Stimulated activated CD4-positive, alpha-beta T cell treated with anti-CD3 and anti-CD28 coated beads, Interleukin-1b, Interleukin-23, amount 100 ng/mL, for 1 hour (primary cell): Measurements from ENCODE around the gene MKX.

Source experiments
- DNase-seq, 2 donors: peaks; one replicate each; pipeline ENCODE4 v3.0.0-alpha.2; 2020; ENCODE audit warnings: low read depth in 2 of 2

MKX gene

GRCh38 chr10:27742195-27743011, 3.2 kb downstream of the MKX start:
- peak; percentile 38 to 72 for DNase-seq

- DNase-seq, result no peak
Observed at GRCh38 chr10:27741173-27742091, 4.2 kb downstream of the MKX start.

GRCh38 chr10:27736396-27736795, 9.2 kb downstream of the MKX start:
- DNase-seq, result no peak

- DNase-seq, result no peak
Observed at GRCh38 chr10:27730041-27730440, 15.6 kb downstream of the MKX start.

GRCh38 chr10:27728338-27728737, 17.3 kb downstream of the MKX start:
- DNase-seq, result no peak

- no peak for DNase-seq
Observed at GRCh38 chr10:27724287-27724686, 21.3 kb downstream of the MKX start.

- DNase-seq, result no peak
Observed at GRCh38 chr10:27723436-27723835, 22.2 kb downstream of the MKX start.

GRCh38 chr10:27720529-27720928, 25.1 kb downstream of the MKX start:
- DNase-seq, result no peak

- no peak for DNase-seq
Observed at GRCh38 chr10:27719052-27719451, 26.6 kb downstream of the MKX start.

- DNase-seq, result no peak
Observed at GRCh38 chr10:27717861-27718260, 27.8 kb downstream of the MKX start.

GRCh38 chr10:27717224-27717623, 28.4 kb downstream of the MKX start:
- DNase-seq, result no peak

GRCh38 chr10:27716521-27716920, 29.1 kb downstream of the MKX start:
- no peak for DNase-seq

GRCh38 chr10:27715505-27715904, 30.1 kb downstream of the MKX start:
- DNase-seq, result no peak

GRCh38 chr10:27714349-27714748, 31.3 kb downstream of the MKX start:
- DNase-seq, result no peak

- DNase-seq, result no peak
Observed at GRCh38 chr10:27713941-27714340, 31.7 kb downstream of the MKX start.

GRCh38 chr10:27710014-27710413, 35.6 kb downstream of the MKX start:
- DNase-seq, result no peak

GRCh38 chr10:27709304-27709703, 36.3 kb downstream of the MKX start:
- no peak for DNase-seq

GRCh38 chr10:27701938-27702537, 43.6 kb downstream of the MKX start:
- DNase-seq, result no peak

- no peak for DNase-seq
Observed at GRCh38 chr10:27699776-27700175, 45.8 kb downstream of the MKX start.

GRCh38 chr10:27698961-27699360, 46.7 kb downstream of the MKX start:
- DNase-seq, result no peak

- no peak for DNase-seq
Observed at GRCh38 chr10:27696466-27696865, 49.2 kb downstream of the MKX start.

- no peak for DNase-seq
Observed at GRCh38 chr10:27695706-27696105, 49.9 kb downstream of the MKX start.
